Thyroid gland (tissue), 4 donors: ENCODE data around the gene PLEKHO2. TPM values are rescaled to one million over a fixed set of nuclear protein-coding genes. Genes with fewer than 3 reads are reported as not detected.

Experiments used
- DNase-seq, 2 donors: peaks; one replicate each; pipeline ENCODE4 v3.0.0-alpha.2; 2019
- H3K27ac ChIP-seq, 3 donors: fragments of 200-600 bp; sonication (generic); 1 replicate in 2 of 3; 2 replicates in 1 of 3; pipeline ENCODE4 v1.5.1; 2016 to 2019; ENCODE audit warnings: mild to moderate bottlenecking in 1 of 3, moderate library complexity in 1 of 3
- H3K27me3 ChIP-seq: fragments of 200-600 bp; sonication (generic); one replicate; pipeline ENCODE4 v1.5.1; 2019
- H3K36me3 ChIP-seq, 2 donors: fragments of 200-600 bp; sonication (generic); one replicate each; pipeline ENCODE4 v1.5.1; 2016 to 2019
- H3K4me1 ChIP-seq, 2 donors: fragments of 200-600 bp; sonication (generic); one replicate each; pipeline ENCODE4 v1.5.1; 2017 to 2019
- H3K4me3 ChIP-seq, 3 donors: fragments of 200-600 bp; sonication (generic); replicated peaks in 1 of 3; 1 replicate in 2 of 3; 2 replicates in 1 of 3; pipeline ENCODE4 v1.5.1; 2016; ENCODE audit warnings: mild to moderate bottlenecking in 1 of 3
- H3K9me3 ChIP-seq: fragments of 200-600 bp; sonication (generic); one replicate; pipeline ENCODE4 v1.5.1; 2017
- POLR2A ChIP-seq, 2 donors: fragments of 450-650 bp; IDR thresholded peaks; one replicate each; pipeline ENCODE4 v1.6.1; 2017; ENCODE audit warnings: antibody characterized with exemption in 2 of 2, mild to moderate bottlenecking in 2 of 2, moderate library complexity in 1 of 2
- WGBS, 2 donors: methylation state at CpG; one replicate each; pipeline ENCODE4 v1.1.5; 2017; 5-methylcytosine and 5-hydroxymethylcytosine counted together
- intact Hi-C: fragments of 100-400 bp; cut with DNase I; formaldehyde crosslinking; loops from one replicate; pipeline ENCODE4 v1.15.1; 2023
- total RNA-seq, 4 donors: library from RNA; depleted of rRNA; stranded (reverse); fragments of >200 nt; gene quantifications; one replicate each; pipeline ENCODE4 v1.2.3, GENCODE V29; 2016
- TF ChIP-seq, protein P1 (sequence below), 6 experiments: fragments of 200-600 bp in 3 of 6; fragments of 450-650 bp in 3 of 6; sonication (generic) in 3 of 6; IDR thresholded peaks; one replicate each; pipeline ENCODE4 v1.5.1; 2016 to 2019; ENCODE audit warnings: antibody characterized with exemption in 6 of 6, mild to moderate bottlenecking in 2 of 6, inconsistent platforms in 1 of 6, moderate library complexity in 1 of 6

Gene PLEKHO2
- total RNA-seq, 4 donors from 2014 or later, result 31.3 to 53.6 (median 46.1) TPM

DNA sequence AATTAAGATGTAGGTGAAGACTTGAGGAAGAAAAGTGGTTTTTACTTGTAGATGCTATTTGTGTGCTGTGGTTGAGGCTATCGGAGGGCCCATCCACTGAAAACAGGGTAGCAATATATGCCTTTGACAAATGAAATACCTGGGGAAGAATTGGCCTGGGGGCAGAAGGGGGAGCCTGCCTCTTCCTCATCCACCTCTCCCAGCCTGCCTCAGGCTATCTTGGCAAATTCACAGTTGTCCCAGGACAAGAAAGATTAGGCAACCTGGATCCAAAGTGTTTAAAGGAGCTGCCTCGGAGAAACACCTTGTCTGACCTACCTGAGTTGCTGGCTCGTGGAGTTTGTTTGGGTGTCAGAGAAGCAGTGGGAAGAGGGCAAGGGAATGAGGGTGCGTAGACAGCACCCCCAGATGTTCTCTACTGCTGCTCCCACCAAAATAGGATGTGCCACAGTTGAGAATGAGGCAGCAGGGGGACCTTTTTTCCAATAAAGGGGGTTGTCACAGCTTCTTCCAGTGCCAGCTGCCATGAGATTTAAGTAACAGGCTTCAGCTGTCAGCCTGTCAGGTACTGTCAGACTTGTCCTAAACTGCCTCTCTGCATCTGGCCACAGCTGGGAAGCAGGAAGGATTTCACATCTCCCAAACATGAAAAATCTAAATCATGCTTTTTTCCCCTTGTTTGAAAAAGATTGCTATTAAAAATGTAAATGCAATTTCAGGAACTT lies 9.2 kb downstream of the PLEKHO2 start:
- peak in 1 of 2 donors; percentile 13 for TF ChIP-seq POLR2A (IDR thresholded peaks at IDR 0.05)
- TF ChIP-seq, protein P1, sequence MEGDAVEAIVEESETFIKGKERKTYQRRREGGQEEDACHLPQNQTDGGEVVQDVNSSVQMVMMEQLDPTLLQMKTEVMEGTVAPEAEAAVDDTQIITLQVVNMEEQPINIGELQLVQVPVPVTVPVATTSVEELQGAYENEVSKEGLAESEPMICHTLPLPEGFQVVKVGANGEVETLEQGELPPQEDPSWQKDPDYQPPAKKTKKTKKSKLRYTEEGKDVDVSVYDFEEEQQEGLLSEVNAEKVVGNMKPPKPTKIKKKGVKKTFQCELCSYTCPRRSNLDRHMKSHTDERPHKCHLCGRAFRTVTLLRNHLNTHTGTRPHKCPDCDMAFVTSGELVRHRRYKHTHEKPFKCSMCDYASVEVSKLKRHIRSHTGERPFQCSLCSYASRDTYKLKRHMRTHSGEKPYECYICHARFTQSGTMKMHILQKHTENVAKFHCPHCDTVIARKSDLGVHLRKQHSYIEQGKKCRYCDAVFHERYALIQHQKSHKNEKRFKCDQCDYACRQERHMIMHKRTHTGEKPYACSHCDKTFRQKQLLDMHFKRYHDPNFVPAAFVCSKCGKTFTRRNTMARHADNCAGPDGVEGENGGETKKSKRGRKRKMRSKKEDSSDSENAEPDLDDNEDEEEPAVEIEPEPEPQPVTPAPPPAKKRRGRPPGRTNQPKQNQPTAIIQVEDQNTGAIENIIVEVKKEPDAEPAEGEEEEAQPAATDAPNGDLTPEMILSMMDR (IDR thresholded peaks at IDR 0.05), result no peak
- Histone ChIP-seq H3K4me3 (no peak overlapping the region), H3K36me3 (peaks cover 19 to 45% of the 10 kb centered on the region in 2 donors), H3K27me3 (no peaks in the 10 kb centered on the region), H3K9me3 (no peaks in the 10 kb centered on the region), H3K27ac (peak overlapping the region; percentile 30 to 93 (median 91)), H3K4me1 (peaks cover 76 to 100% of the 10 kb centered on the region in 2 donors)
- intact Hi-C loops, result no loop called here
- 59 to 73% methylated on average over 4 of the region's 4 CpGs for WGBS, 2 donors
- peak in 1 of 2 donors; percentile 20 for DNase-seq

DNA sequence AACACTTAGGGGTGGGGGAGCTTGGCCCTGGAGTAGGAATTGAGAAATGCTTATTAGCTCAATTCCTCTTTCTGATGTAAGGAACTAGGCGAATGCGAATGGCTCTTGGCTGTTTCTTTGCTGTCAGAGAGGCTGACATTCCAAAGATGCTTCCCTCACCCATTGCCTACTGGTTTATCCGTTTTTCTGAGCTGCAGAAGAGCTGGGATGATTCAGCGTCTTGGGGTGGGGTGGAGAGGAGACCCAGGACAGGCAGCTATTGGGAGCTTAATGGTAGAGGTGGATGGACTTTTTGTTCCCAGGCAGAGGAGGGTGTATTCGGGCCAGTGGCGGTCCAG lies 9.8 kb downstream of the PLEKHO2 start:
- Histone ChIP-seq H3K4me1 (peaks cover 76 to 100% of the 10 kb centered on the region in 2 donors), H3K4me3 (no peak overlapping the region), H3K36me3 (peaks cover 19 to 47% of the 10 kb centered on the region in 2 donors), H3K9me3 (no peaks in the 10 kb centered on the region), H3K27ac (peak overlapping the region; percentile 32 to 93 (median 91)), H3K27me3 (no peaks in the 10 kb centered on the region)
- DNase-seq, result no peak
- TF ChIP-seq POLR2A (IDR thresholded peaks at IDR 0.05), result no peak
- TF ChIP-seq, protein P1 (IDR thresholded peaks at IDR 0.05), result no peak
- WGBS, 2 donors, result 68 to 73% methylated on average over 6 of the region's 6 CpGs
- intact Hi-C loops, result no loop called here

- peak overlapping the region; percentile 39 to 93 (median 91) for H3K27ac ChIP-seq
- H3K4me3 ChIP-seq, result no peak overlapping the region
- H3K9me3 ChIP-seq, result no peaks in the 10 kb centered on the region
- intact Hi-C loops, result no loop called here
- H3K27me3 ChIP-seq, result no peaks in the 10 kb centered on the region
- 50 to 56% methylated on average over 2 to 4 of the region's 4 CpGs for WGBS, 2 donors
- peaks cover 69 to 100% of the 10 kb centered on the region in 2 donors for H3K4me1 ChIP-seq
- peaks cover 19 to 41% of the 10 kb centered on the region in 2 donors for H3K36me3 ChIP-seq
- DNase-seq, result peak; percentile 52 to 67
- TF ChIP-seq, protein P1 (IDR thresholded peaks at IDR 0.05), result no peak
- no peak for TF ChIP-seq POLR2A (IDR thresholded peaks at IDR 0.05)
These were observed 12.3 kb downstream of the PLEKHO2 start for GRCh38 chr15:64854041-64854440.

DNA sequence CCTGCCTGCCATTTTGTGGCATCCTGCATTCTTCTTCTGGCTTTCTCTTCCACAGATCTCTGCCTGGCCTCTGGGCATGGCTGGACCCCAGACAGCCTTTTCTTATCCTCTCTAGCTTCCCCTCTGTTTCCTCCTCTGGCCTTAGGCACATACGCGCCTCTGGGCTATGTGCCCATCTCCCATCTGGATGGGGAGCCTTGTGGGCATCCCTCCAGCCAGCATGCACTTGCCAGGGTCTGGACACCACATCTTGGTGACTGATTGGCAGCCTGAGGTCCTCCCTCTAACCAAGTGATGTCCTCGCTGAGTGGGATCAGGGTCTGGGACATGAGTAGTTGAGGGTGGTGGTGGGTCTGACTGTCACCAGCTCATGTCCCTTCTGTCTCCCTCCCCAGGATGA lies 12.8 kb downstream of the PLEKHO2 start:
- Histone ChIP-seq H3K4me1 (peaks cover 68 to 99% of the 10 kb centered on the region in 2 donors), H3K36me3 (peaks cover 19 to 36% of the 10 kb centered on the region in 2 donors), H3K4me3 (no peak overlapping the region), H3K9me3 (no peaks in the 10 kb centered on the region), H3K27me3 (no peaks in the 10 kb centered on the region), H3K27ac (peak overlapping the region in 2 of 3 donors; percentile 91 to 93)
- intact Hi-C loops, result no loop called here
- 77 to 98% methylated on average over 3 of the region's 3 CpGs for WGBS, 2 donors
- DNase-seq, result no peak
- TF ChIP-seq, protein P1 (IDR thresholded peaks at IDR 0.05), result no peak
- TF ChIP-seq POLR2A (IDR thresholded peaks at IDR 0.05), result no peak

DNA sequence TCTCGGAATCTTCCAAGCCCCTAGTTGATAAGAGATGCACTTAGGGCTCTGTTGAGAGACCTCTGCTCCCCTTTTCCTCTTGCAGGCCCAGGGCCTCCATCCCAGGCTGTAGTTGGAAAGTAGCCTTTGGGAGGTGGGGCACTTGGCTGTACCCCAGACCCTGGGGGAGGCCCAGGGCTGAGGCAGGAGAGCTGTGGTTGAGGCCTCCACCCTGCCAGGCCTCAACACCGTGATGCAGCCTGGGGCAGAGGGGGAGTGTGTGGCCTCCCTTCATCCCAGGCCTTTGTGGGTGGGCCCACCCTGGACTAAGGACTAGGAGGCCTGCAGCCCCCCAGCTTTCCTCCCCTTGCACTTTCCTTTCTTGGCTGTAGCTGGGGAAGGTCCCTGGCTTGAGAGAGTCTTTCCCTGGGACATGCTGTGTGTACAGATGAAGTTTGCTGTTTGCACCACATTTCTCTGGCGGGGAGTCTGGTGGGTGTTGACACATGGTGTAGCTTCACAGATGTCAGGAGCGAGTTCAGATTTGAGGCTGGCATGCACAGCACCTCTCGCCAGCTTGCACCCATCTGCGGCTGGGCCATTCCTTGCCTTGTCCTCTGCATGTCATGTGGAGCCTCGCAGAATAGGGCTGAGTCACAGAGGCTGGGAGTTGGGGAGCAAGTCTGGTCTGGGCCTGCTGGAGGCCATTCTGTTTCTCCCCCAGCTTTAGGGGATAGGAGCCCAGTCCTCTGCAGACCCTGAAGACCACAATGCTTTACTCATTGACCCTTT lies 13.7 kb downstream of the PLEKHO2 start:
- Histone ChIP-seq H3K27ac (peak overlapping the region in 2 of 3 donors; percentile 91 to 93), H3K4me1 (peaks cover 59 to 91% of the 10 kb centered on the region in 2 donors), H3K9me3 (no peaks in the 10 kb centered on the region), H3K27me3 (no peaks in the 10 kb centered on the region), H3K4me3 (no peak overlapping the region), H3K36me3 (peaks cover 21 to 36% of the 10 kb centered on the region in 2 donors)
- intact Hi-C loops, result no loop called here
- no peak for TF ChIP-seq POLR2A (IDR thresholded peaks at IDR 0.05)
- TF ChIP-seq, protein P1 (IDR thresholded peaks at IDR 0.05), result no peak
- no peak for DNase-seq
- WGBS, 2 donors, result 93 to 95% methylated on average over 2 to 5 of the region's 7 CpGs
